K562 (cell line): ENCODE measurements around the gene RGS3. TPM values are rescaled to one million over a fixed set of nuclear protein-coding genes. Genes with fewer than 3 reads are reported as not detected.
A peak's percentile ranks its signal among the peaks of the same experiment; 100 is the strongest.

Experiments used
- ATAC-seq: fragments of 200-7000 bp; cut with Tn5 transposase; 3 replicates; pipeline ENCODE4 v1.9.1; 2020; ENCODE audit warnings: moderate library complexity
- BruUV-seq: library from RNA; stranded (reverse); fragments of 400-500 nt; replicated peaks from 2 replicates; lab custom pipeline; 2021; lab: Mats Ljungman, UMichigan
- CTCF ChIA-PET: fragments of 300-600 bp; formaldehyde crosslinking; extraction: SDS; loops from one replicate; lab custom pipeline; 2021; ENCODE audit warnings: low intra/inter-chr PET ratio; lab: Yijun Ruan, JAX
- POLR2A ChIA-PET: fragments of 300-600, 350-650 bp; sonication (Branson Sonifier 250); formaldehyde crosslinking; extraction: SDS; loops from one replicate; lab custom pipeline; 2021; ENCODE audit warnings: antibody characterized with exemption, inconsistent platforms; lab: Yijun Ruan, JAX
- DNase-seq, 4 experiments: peaks; one replicate each; pipeline versions ENCODE4 v3.0.0 to v3.0.0-alpha.2; 2011 to 2018; ENCODE audit warnings: low spot score in 3 of 4, mixed read lengths in 3 of 4; ENCODE audit errors: extremely low read depth in 1 of 4
- FAIRE-seq: peaks from 2 replicates; lab custom pipeline; 2011; peaks lifted over from hg19 to GRCh38; lab: Jason Lieb, UNC
- H2AFZ ChIP-seq: 2 replicates; pipeline ENCODE4 v1.6.0; 2011; ENCODE audit warnings: low read depth, low read length, control low read depth, inconsistent platforms
- H3K27ac ChIP-seq: fragments of 200-600 bp; 3 replicates; pipeline ENCODE4 v1.8.0; 2011; ENCODE audit warnings: low read depth, mild to moderate bottlenecking, control low read depth, inconsistent platforms, low read length, moderate library complexity, mixed read lengths; ENCODE audit errors: extremely low read depth
- H3K27me3 ChIP-seq, 2 experiments: fragments of 300-600 bp in 1 of 2; 2 replicates in 1 of 2; 3 replicates in 1 of 2; pipeline versions ENCODE4 v1.6.0 to v1.8.0; 2011; ENCODE audit warnings: inconsistent platforms in 2 of 2, low read length in 2 of 2, mild to moderate bottlenecking in 1 of 2, mixed read lengths in 1 of 2, moderate library complexity in 1 of 2; ENCODE audit not compliant: control insufficient read depth in 2 of 2, insufficient read depth in 2 of 2
- H3K36me3 ChIP-seq: fragments of 300-600 bp; 3 replicates; pipeline ENCODE4 v1.8.0; 2011; ENCODE audit warnings: mild to moderate bottlenecking, low read length, inconsistent platforms; ENCODE audit not compliant: control insufficient read depth, insufficient read depth
- H3K4me1 ChIP-seq, 2 experiments: fragments of 200-600 bp in 1 of 2; replicated peaks in 1 of 2; 2 replicates in 1 of 2; 3 replicates in 1 of 2; pipeline versions ENCODE4 v1.5.1 to v1.8.0; 2011; ENCODE audit warnings: inconsistent platforms in 2 of 2, low read length in 2 of 2, mild to moderate bottlenecking in 1 of 2, mixed read lengths in 1 of 2, moderate library complexity in 1 of 2; ENCODE audit not compliant: control insufficient read depth in 2 of 2, insufficient read depth in 2 of 2
- H3K4me2 ChIP-seq: 2 replicates; pipeline ENCODE4 v1.6.1; 2011; ENCODE audit warnings: low read length, control low read depth, inconsistent platforms, mixed read lengths; ENCODE audit not compliant: insufficient read depth
- H3K4me3 ChIP-seq: fragments of 200-600 bp; sonication (generic), shearing (Covaris generic); 2 replicates; pipeline ENCODE4 v1.5.1; 2016; ENCODE audit warnings: control low read depth, inconsistent platforms
- H3K79me2 ChIP-seq: fragments of 200-600 bp; 3 replicates; pipeline ENCODE4 v1.8.0; 2011; ENCODE audit warnings: low read length, inconsistent platforms; ENCODE audit not compliant: control insufficient read depth, insufficient read depth
- H3K9ac ChIP-seq, 2 experiments: 2 replicates each; pipeline versions ENCODE4 v1.6.0 to v1.6.1; 2011; ENCODE audit warnings: low read depth in 2 of 2, low read length in 2 of 2, control low read depth in 1 of 2, inconsistent platforms in 1 of 2, mild to moderate bottlenecking in 1 of 2, mixed read lengths in 1 of 2; ENCODE audit not compliant: insufficient read depth in 1 of 2
- H3K9me1 ChIP-seq: one replicate; pipeline ENCODE4 v1.6.0; 2011; ENCODE audit warnings: inconsistent platforms, mild to moderate bottlenecking, low read length, moderate library complexity; ENCODE audit not compliant: control insufficient read depth, insufficient read depth
- H3K9me3 ChIP-seq: replicated peaks from 2 replicates; pipeline ENCODE4 v1.5.1; 2011; ENCODE audit warnings: low read depth, low read length, inconsistent platforms; ENCODE audit not compliant: control insufficient read depth, insufficient read depth
- H4K20me1 ChIP-seq: replicated peaks from 2 replicates; pipeline ENCODE4 v1.6.1; 2011; ENCODE audit warnings: low read length, inconsistent platforms, mixed read lengths; ENCODE audit not compliant: control insufficient read depth, insufficient read depth
- BRD9 ChIP-seq: fragments of 450-650 bp; IDR thresholded peaks from 2 replicates; pipeline ENCODE4 v1.6.1; 2018; ENCODE audit warnings: low read depth; ENCODE audit not compliant: partially characterized antibody
- CBX8 ChIP-seq: fragments of 200-600 bp; sonication (generic); IDR thresholded peaks from 2 replicates; pipeline ENCODE4 v1.6.1; 2012; ENCODE audit warnings: borderline replicate concordance, mixed run types, low read depth, mild to moderate bottlenecking, moderate library complexity, mixed read lengths, low read length, control low read depth, inconsistent platforms; ENCODE audit not compliant: poor library complexity, severe bottlenecking; ENCODE audit errors: extremely low read depth
- FIP1L1 ChIP-seq: fragments of 200-400 bp; formaldehyde crosslinking; IDR thresholded peaks from 2 replicates; pipeline ENCODE4 v1.6.1; 2018; ENCODE audit warnings: mild to moderate bottlenecking, low read depth, low read length; ENCODE audit not compliant: poor library complexity, severe bottlenecking
- FOXJ2 ChIP-seq: fragments of 200-800 bp; sonication (Bioruptor generic); IDR thresholded peaks from 2 replicates; pipeline ENCODE4 v1.6.1; 2016; ENCODE audit warnings: missing genetic modification characterization, missing compliant biosample characterization
- FOXP4 ChIP-seq: sonication (generic); formaldehyde crosslinking; IDR thresholded peaks from 2 replicates; pipeline ENCODE4 v1.8.0; 2022; ENCODE audit warnings: mild to moderate bottlenecking, missing genetic modification reagents, borderline replicate concordance
- FUS ChIP-seq: fragments of 200-400 bp; formaldehyde crosslinking; optimal IDR thresholded peaks from 2 replicates; pipeline ENCODE3; 2017; ENCODE audit warnings: low read depth, low read length
- MTF1 ChIP-seq: fragments of 250-450 bp; sonication (Bioruptor Pico); IDR thresholded peaks from 2 replicates; pipeline ENCODE4 v1.9.0; 2021; ENCODE audit warnings: moderate library complexity, mild to moderate bottlenecking, inconsistent platforms, borderline replicate concordance
- NCOA4 ChIP-seq: fragments of 450-650 bp; IDR thresholded peaks from 2 replicates; pipeline ENCODE4 v1.6.1; 2018; ENCODE audit warnings: mild to moderate bottlenecking; ENCODE audit not compliant: partially characterized antibody
- RHOXF2B ChIP-seq: fragments of 250-450 bp; sonication (Bioruptor Pico); conservative IDR thresholded peaks from 2 replicates; pipeline ENCODE4 v1.5.1; 2021
- TEAD4 ChIP-seq, 2 experiments: sonication (generic) in 1 of 2; formaldehyde crosslinking in 1 of 2; IDR thresholded peaks; 2 replicates each; pipeline versions ENCODE4 v1.6.1 to v1.8.0; 2012 to 2022; ENCODE audit warnings: borderline replicate concordance in 1 of 2, inconsistent platforms in 1 of 2, low read length in 1 of 2, mild to moderate bottlenecking in 1 of 2, missing genetic modification reagents in 1 of 2
- TRIM28 ChIP-seq: fragments of 450-650 bp; IDR thresholded peaks from 2 replicates; pipeline ENCODE4 v1.6.1; 2017
- UBTF ChIP-seq, 2 experiments: IDR thresholded peaks; 2 replicates each; pipeline ENCODE4 v1.6.1; 2012; ENCODE audit warnings: improper control_type of control experiment in 2 of 2, low read depth in 2 of 2, low read length in 2 of 2, borderline replicate concordance in 1 of 2
- ZEB2 ChIP-seq: fragments of 450-650 bp; IDR thresholded peaks from 2 replicates; pipeline ENCODE4 v1.6.1; 2016
- ZNF143 ChIP-seq: sonication (generic); formaldehyde crosslinking; IDR thresholded peaks from 2 replicates; pipeline ENCODE4 v1.9.0; 2022; ENCODE audit warnings: mild to moderate bottlenecking, missing genetic modification reagents
- ZNF740 ChIP-seq, 3 experiments: fragments of 200-800 bp in 1 of 3; sonication (Bioruptor generic) in 1 of 3; sonication (generic) in 1 of 3; formaldehyde crosslinking in 1 of 3; IDR thresholded peaks; 2 replicates each; pipeline versions ENCODE4 v1.6.1 to v1.8.0; 2016 to 2022; ENCODE audit warnings: mild to moderate bottlenecking in 2 of 3, missing compliant biosample characterization in 2 of 3, missing genetic modification characterization in 2 of 3, missing genetic modification reagents in 1 of 3
- whole genome bisulfite sequencing: fragments of 100-300 bp; shearing (Covaris generic); methylation state at CpG from one replicate; pipeline ENCODE4 v1.1.6; 2016; ENCODE audit warnings: low coverage, mixed read lengths; ENCODE audit not compliant: insufficient coverage; ENCODE audit errors: missing lambda C conversion rate; 5-methylcytosine and 5-hydroxymethylcytosine counted together
- in situ Hi-C: fragments of 300-500 bp; cut with MboI; formaldehyde crosslinking; loops from 4 replicates; pipeline ENCODE4 v1.15.0; 2018; ENCODE audit warnings: inconsistent platforms, mixed read lengths
- intact Hi-C: fragments of 100-400 bp; cut with micrococcal nuclease; formaldehyde crosslinking; loops from 2 replicates; pipeline ENCODE4 v1.14.2; 2022
- polyA plus RNA-seq, 8 experiments: library from polyadenylated mRNA; depleted of rRNA in 4 of 8; stranded (reverse) in 5 of 8; unstranded in 3 of 8; fragments of >200 nt; fragmentation: Nextera tagmentation in 2 of 8; fragmentation: Illumina TruSeq in 1 of 8; extraction: Ambion mirVana in 2 of 8; extraction: Trizol in 1 of 8; gene quantifications; 2 replicates each; pipeline versions ENCODE4 v1.2.1 to v1.2.3, GENCODE V29; 2011 to 2014; ENCODE audit warnings: inconsistent platforms in 1 of 8, missing spikeins in 1 of 8
- total RNA-seq, 7 experiments: library from RNA; depleted of rRNA in 6 of 7; stranded (reverse); fragments of >200 nt in 6 of 7; fragmentation: Illumina TruSeq in 2 of 7; extraction: Trizol in 2 of 7; gene quantifications; 2 replicates each; pipeline versions ENCODE4 v1.2.1 to v1.2.3, GENCODE V29; 2011 to 2021; ENCODE audit warnings: low replicate concordance in 1 of 7

RGS3 gene
- total and polyA plus RNA-seq, 9 of the 15 experiments (the other 6 are each of a cell fraction or from before 2014, with no cell fraction given) = 0.08 to 2.9 (median 0.95) TPM

- POLR2A ChIA-PET = interaction anchor here (0.6 to 1.0 kb wide), 4 partner anchors 8 to 920 kb away, joined by 3 to 4 read pairs (median 3); no protein-coding TSS in a partner anchor
- Histone ChIP-seq H3K9ac (peak overlapping the region in 1 of 2 experiments; percentile 69; a peak in 2 of 4 replicates), H2AFZ (no peak overlapping the region), H3K4me3 (no peak overlapping the region), H3K4me2 (no peak overlapping the region), H3K36me3 (no peaks in the 10 kb centered on the region), H3K9me1 (no peaks in the 10 kb centered on the region), H3K27me3 (peaks cover 34 to 67% of the 10 kb centered on the region in 2 experiments), H3K4me1 (peaks cover 0 to 6% of the 10 kb centered on the region in 2 experiments; a peak in 2 of 5 replicates), H3K27ac (no peak overlapping the region), H4K20me1 (no peaks in the 10 kb centered on the region; the same call in 1 of the 2 replicates), H3K9me3 (no peaks in the 10 kb centered on the region), H3K79me2 (no peaks in the 10 kb centered on the region)
- CTCF ChIA-PET = interaction anchor here (0.7 kb wide), 1 partner anchor 58 kb away, joined by 3 read pairs; no protein-coding TSS in a partner anchor
- no TSS peak for BruUV-seq
- ATAC-seq = no peak; the same call in 2 of the 3 replicates
- no peak for FAIRE-seq
- WGBS = 2% methylated on average over 8 of the region's 8 CpGs
- in situ Hi-C loops = no loop called here
- intact Hi-C loops = loop anchor here (5.0 kb wide), 1 partner anchor 49 kb away; no protein-coding TSS in a partner anchor
- DNase-seq = no peak
- TF ChIP-seq FIP1L1 (no peak), CBX8 (no peak), BRD9 (no peak), FOXJ2 (tag) (no peak), FUS (no peak), ZNF740 (CRISPR knock-in tag; IDR thresholded peaks at IDR 0.05) (no peak), ZNF740 (tag; IDR thresholded peaks at IDR 0.05) (no peak), TRIM28 (no peak), NCOA4 (no peak), RHOXF2B (no peak), ZNF143 (no peak), MTF1 (no peak), UBTF (IDR thresholded peaks at IDR 0.05; ENCODE audit: borderline replicate concordance in 1 of 2, low read depth in 2 of 2, low read length in 2 of 2) (no peak), ZEB2 (no peak), TEAD4 (IDR thresholded peaks at IDR 0.05; ENCODE audit: low read length) (no peak), TEAD4 (CRISPR knock-in tag; IDR thresholded peaks at IDR 0.05; ENCODE audit: borderline replicate concordance) (no peak), FOXP4 (CRISPR knock-in tag) (no peak)
Measured at GRCh38 chr9:113522858-113523257, 59.3 kb downstream of the RGS3 start.
